Tibial nerve (tissue), 4 donors: ENCODE results near the gene PSMF1.

Source experiments
- CTCF ChIP-seq, 5 experiments: fragments of 200-600 bp in 3 of 5; fragments of 450-650 bp in 2 of 5; sonication (generic) in 3 of 5; IDR thresholded peaks; one replicate each; pipeline ENCODE4 v1.5.1; 2016 to 2019; ENCODE audit warnings: antibody characterized with exemption in 5 of 5, mild to moderate bottlenecking in 3 of 5, moderate library complexity in 2 of 5
- EP300 ChIP-seq, 2 donors: sonication (generic); formaldehyde crosslinking; IDR thresholded peaks; one replicate each; pipeline ENCODE4 v1.6.1; 2017; ENCODE audit warnings: antibody characterized with exemption in 2 of 2, mild to moderate bottlenecking in 1 of 2

GRCh38 chr20:1119524-1119923, 1.1 kb downstream of the PSMF1 start:
- TF ChIP-seq CTCF (IDR thresholded peaks at IDR 0.05) (no peak), EP300 (IDR thresholded peaks at IDR 0.05) (no peak)
